ENCODE measurements around the gene ARF5. TPM values are rescaled to one million over a fixed set of nuclear protein-coding genes. Genes with fewer than 3 reads are reported as not detected.

Gene ARF5
- total and polyA plus RNA-seq, 2 of the 8 experiments (the other 6 are each of a cell fraction or from before 2014, with no cell fraction given), result 154 to 579 TPM

- Histone ChIP-seq H2AK5ac (ENCODE audit: low read depth, low read length) (no peak overlapping the region), H2BK12ac (ENCODE audit: low read depth, low read length) (no peak overlapping the region), H3K4me3 (ENCODE audit: extremely low read depth in 1 of 4, insufficient read depth in 2 of 4, low read depth in 3 of 4, low read length in 4 of 4) (no peak overlapping the region), H3K79me1 (ENCODE audit: low read depth, low read length) (no peaks in the 10 kb centered on the region), H2BK5ac (ENCODE audit: low read depth, low read length) (no peak overlapping the region), H3K4me2 (ENCODE audit: insufficient read depth in 1 of 2, low read depth in 2 of 2, low read length in 2 of 2) (no peak overlapping the region), H3K9ac (replicated peaks in 1 of 4; ENCODE audit: extremely low read depth in 1 of 4, low read depth in 3 of 4, low read length in 3 of 4) (no peak overlapping the region), H2BK20ac (ENCODE audit: low read length) (no peak overlapping the region), H3K36me3 (ENCODE audit: control insufficient read depth in 2 of 4, insufficient read depth in 4 of 4, low read length in 3 of 4) (no peaks in the 10 kb centered on the region), H4K8ac (ENCODE audit: extremely low read depth, insufficient read depth, low read length) (no peak overlapping the region), H3K4ac (replicated peaks; ENCODE audit: insufficient read length, low read depth, low read length) (no peak overlapping the region), H4K20me1 (replicated peaks in 1 of 2; ENCODE audit: control insufficient read depth in 1 of 2, insufficient read depth in 2 of 2, low read length in 2 of 2) (no peaks in the 10 kb centered on the region), H3K27ac (ENCODE audit: low read depth, low read length) (no peak overlapping the region), H2BK120ac (replicated peaks; ENCODE audit: low read depth, low read length) (no peak overlapping the region), H2AFZ (ENCODE audit: low read length) (no peak overlapping the region), H2BK15ac (ENCODE audit: low read length) (no peak overlapping the region), H3K23ac (ENCODE audit: insufficient read length) (no peak overlapping the region), H3K4me1 (replicated peaks in 1 of 4; ENCODE audit: control insufficient read depth in 3 of 4, insufficient read depth in 4 of 4, low read length in 3 of 4) (peaks cover 0 to 6% (median 2%) of the 10 kb centered on the region in 4 experiments; a peak in 4 of 7 replicates), H3K23me2 (ENCODE audit: low read depth, low read length) (no peaks in the 10 kb centered on the region; the same call in 1 of the 2 replicates), H3K27me3 (replicated peaks in 1 of 4; ENCODE audit: control insufficient read depth in 3 of 4, extremely low read depth in 1 of 4, insufficient read depth in 3 of 4, low read length in 3 of 4) (no peaks in the 10 kb centered on the region; a peak in 2 of 7 replicates), H3K14ac (ENCODE audit: insufficient read length) (no peak overlapping the region), H4K91ac (replicated peaks; ENCODE audit: insufficient read length, low read length) (no peak overlapping the region), H3K79me2 (ENCODE audit: control insufficient read depth in 1 of 2, insufficient read depth in 2 of 2, low read length in 2 of 2) (no peaks in the 10 kb centered on the region), H3K56ac (replicated peaks; ENCODE audit: insufficient read length, low read depth, low read length) (no peak overlapping the region), H3K18ac (ENCODE audit: extremely low read depth, low read length) (no peak overlapping the region), H4K5ac (ENCODE audit: insufficient read length, low read depth, low read length) (no peak overlapping the region), H3K9me3 (ENCODE audit: insufficient read depth in 2 of 2, low read depth in 1 of 2, low read length in 1 of 2) (no peaks in the 10 kb centered on the region)
- WGBS, 2 experiments (ENCODE audit: extremely low coverage in 1 of 2, insufficient coverage in 1 of 2, insufficient read length in 1 of 2, insufficient replicate concordance in 2 of 2, low coverage in 1 of 2, low lambda C conversion rate in 2 of 2, missing lambda C conversion rate in 1 of 2), result 84% methylated on average over 7 of the region's 7 CpGs; no CpG with 5 or more reads in 1 of the 2 experiments
- no peak for FAIRE-seq
- ChIA-PET POLR2A (ENCODE audit: partially characterized antibody) (interaction anchor here (1.0 kb wide), 1 partner anchor 19 kb away, joined by 3 read pairs; no protein-coding TSS in a partner anchor), CTCF (ENCODE audit: partially characterized antibody) (interaction anchor here (0.6 to 1.5 kb wide), 7 partner anchors 9 to 828 kb away, joined by 3 to 4 read pairs (median 3); partner anchors contain the start of gene ARF5)
- DNase-seq (ENCODE audit: low read depth in 1 of 2, low spot score in 2 of 2), result no peak
- no peak for TF ChIP-seq SP2 (IDR thresholded peaks at IDR 0.05; ENCODE audit: low read length)
- no peak for TF ChIP-seq KDM5A (IDR thresholded peaks at IDR 0.05; ENCODE audit: low read length)
- no peak for TF ChIP-seq CHD2 (IDR thresholded peaks at IDR 0.05; ENCODE audit: low read length)
- TF ChIP-seq SUZ12 (IDR thresholded peaks at IDR 0.05; ENCODE audit: low read length), result no peak
- TF ChIP-seq BACH1 (IDR thresholded peaks at IDR 0.05; ENCODE audit: low read length), result no peak
- no peak for TF ChIP-seq E2F6 (IDR thresholded peaks at IDR 0.05)
- no peak for TF ChIP-seq USF2 (IDR thresholded peaks at IDR 0.05; ENCODE audit: low read length)
- no peak for TF ChIP-seq ATF3 (IDR thresholded peaks at IDR 0.05; ENCODE audit: insufficient read depth, low read depth, low read length)
- no peak for TF ChIP-seq TBP (IDR thresholded peaks at IDR 0.05; ENCODE audit: low read depth, low read length)
- no peak for TF ChIP-seq HDAC2 (IDR thresholded peaks at IDR 0.05; ENCODE audit: borderline replicate concordance in 1 of 2, low read depth in 2 of 2, low read length in 2 of 2)
These were observed 44.2 kb downstream of the ARF5 start for GRCh38 chr7:127632276-127632910.
